CD4-positive, CD25-positive, alpha-beta regulatory T cell (primary cell): Measurements from ENCODE around the gene DMRTB1. TPM values are rescaled to one million over a fixed set of nuclear protein-coding genes. Genes with fewer than 3 reads are reported as not detected.

Source experiments
- ATAC-seq, 2 donors: fragments of 150-1000 bp; cut with Tn5 transposase; one replicate each; pipeline ENCODE4 v1.10.0; 2021; ENCODE audit warnings: low read depth in 2 of 2, moderate number of reproducible peaks in 2 of 2, moderate library complexity in 1 of 2
- DNase-seq, 3 donors: peaks; one replicate each; pipeline versions ENCODE4 v3.0.0 to v3.0.0-alpha.2; 2012 to 2022; ENCODE audit warnings: mixed read lengths in 1 of 3
- H3K27ac ChIP-seq: one replicate; pipeline ENCODE4 v1.7.0; 2013; ENCODE audit warnings: mild to moderate bottlenecking, low read length; ENCODE audit not compliant: insufficient read depth, poor library complexity, severe bottlenecking
- H3K27me3 ChIP-seq: one replicate; pipeline ENCODE4 v1.7.0; 2013; ENCODE audit warnings: low read length; ENCODE audit not compliant: control insufficient read depth, insufficient read depth
- H3K36me3 ChIP-seq: one replicate; pipeline ENCODE4 v1.7.0; 2013; ENCODE audit warnings: mild to moderate bottlenecking, low read length, moderate library complexity; ENCODE audit not compliant: control insufficient read depth, insufficient read depth
- H3K4me1 ChIP-seq: 2 replicates; pipeline ENCODE4 v1.7.0; 2013; ENCODE audit warnings: mild to moderate bottlenecking, low read length; ENCODE audit not compliant: insufficient read depth, control insufficient read depth, poor library complexity, severe bottlenecking
- H3K4me3 ChIP-seq: one replicate; pipeline ENCODE4 v1.7.0; 2013; ENCODE audit warnings: low read depth, mild to moderate bottlenecking, low read length, moderate library complexity
- H3K9me3 ChIP-seq, 2 experiments: 1 replicate in 1 of 2; 2 replicates in 1 of 2; pipeline ENCODE4 v1.7.0; 2013; ENCODE audit warnings: low read length in 2 of 2, mild to moderate bottlenecking in 1 of 2, moderate library complexity in 1 of 2; ENCODE audit not compliant: control insufficient read depth in 2 of 2
- H3K27ac Mint-ChIP-seq, 3 donors: one replicate each; pipeline ENCODE4 v1.8.0; 2020 to 2022; ENCODE audit warnings: mild to moderate bottlenecking in 3 of 3, mixed read lengths in 3 of 3, moderate library complexity in 2 of 3
- H3K27me3 Mint-ChIP-seq: one replicate; pipeline ENCODE4 v1.8.0; 2022; ENCODE audit warnings: mild to moderate bottlenecking, mixed read lengths
- H3K36me3 Mint-ChIP-seq: one replicate; pipeline ENCODE4 v1.8.0; 2020; ENCODE audit warnings: mixed read lengths
- H3K4me1 Mint-ChIP-seq, 4 donors: one replicate each; pipeline ENCODE4 v1.8.0; 2020 to 2022; ENCODE audit warnings: mixed read lengths in 4 of 4, mild to moderate bottlenecking in 1 of 4
- H3K4me3 Mint-ChIP-seq, 4 donors: one replicate each; pipeline ENCODE4 v1.8.0; 2020 to 2022; ENCODE audit warnings: mild to moderate bottlenecking in 4 of 4, mixed read lengths in 4 of 4, moderate library complexity in 3 of 4
- H3K9me3 Mint-ChIP-seq, 7 donors: one replicate each; pipeline ENCODE4 v1.8.0; 2020 to 2022; ENCODE audit warnings: mixed read lengths in 7 of 7, mild to moderate bottlenecking in 3 of 7, moderate library complexity in 2 of 7
- polyA plus RNA-seq, 4 donors: library from polyadenylated mRNA; unstranded; fragments of 300-500 nt; fragmentation: Illumina TruSeq; gene quantifications; one replicate each; pipeline ENCODE4 v1.2.3, GENCODE V29; 2021
- total RNA-seq: library from RNA; stranded (reverse); gene quantifications from one replicate; pipeline ENCODE4 v1.2.3, GENCODE V29; 2022

Gene DMRTB1
- total and polyA plus RNA-seq, 5 donors from 2014 or later: not detected

DNA sequence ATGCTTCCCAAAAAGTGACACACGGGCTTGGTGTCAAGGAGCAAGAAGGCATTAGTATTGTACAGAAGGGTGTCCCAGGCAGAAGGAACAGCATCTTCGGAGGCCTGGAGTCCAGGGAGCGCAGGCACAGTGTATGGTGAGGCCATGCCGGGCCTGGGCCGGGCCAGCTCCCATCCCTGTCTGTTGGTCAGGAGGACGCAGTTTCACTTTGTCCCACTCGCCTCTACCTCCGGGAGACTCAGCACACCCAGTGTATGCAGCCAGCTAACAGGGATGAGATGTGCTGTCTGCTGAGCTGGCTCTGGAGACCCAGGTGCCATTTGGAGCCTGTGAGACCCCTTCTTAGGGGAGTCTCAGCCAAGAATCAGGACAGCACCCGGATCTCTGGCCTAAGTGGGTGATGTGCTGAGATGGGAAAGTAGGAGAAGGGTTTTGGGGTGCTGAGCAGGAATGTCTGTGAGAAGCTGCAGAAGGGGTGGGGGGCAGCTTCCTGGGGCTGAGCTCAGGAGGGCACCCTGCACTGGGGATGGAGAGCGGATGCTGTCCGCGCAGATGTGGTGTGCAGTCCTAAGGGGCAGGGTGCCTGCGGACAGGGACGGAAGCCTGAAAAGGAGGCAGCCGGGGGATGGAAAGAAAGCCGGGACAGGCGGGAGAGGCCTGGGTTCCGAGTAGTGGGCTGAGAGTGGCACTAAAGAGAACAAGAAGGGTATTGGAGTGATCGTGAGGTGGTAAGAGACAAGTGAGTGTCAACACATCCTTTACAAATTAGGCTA is 25.7 kb downstream of the DMRTB1 start:
- no peaks in the 10 kb centered on the region for H3K36me3 Mint-ChIP-seq
- H3K4me3 Mint-ChIP-seq: no peak overlapping the region
- H3K27ac Mint-ChIP-seq: no peak overlapping the region
- H3K27me3 Mint-ChIP-seq: peaks cover 17% of the 10 kb centered on the region
- no peak overlapping the region for H3K27ac ChIP-seq
- no peaks in the 10 kb centered on the region for H3K9me3 ChIP-seq
- H3K36me3 ChIP-seq: no peaks in the 10 kb centered on the region
- H3K9me3 Mint-ChIP-seq: no peaks in the 10 kb centered on the region
- DNase-seq (no peak), ATAC-seq (no peak)
- peaks cover 0 to 6% (median 5%) of the 10 kb centered on the region in 4 donors for H3K4me1 Mint-ChIP-seq
- no peaks in the 10 kb centered on the region for H3K4me1 ChIP-seq
- no peaks in the 10 kb centered on the region for H3K27me3 ChIP-seq
- H3K4me3 ChIP-seq: no peak overlapping the region

DNA sequence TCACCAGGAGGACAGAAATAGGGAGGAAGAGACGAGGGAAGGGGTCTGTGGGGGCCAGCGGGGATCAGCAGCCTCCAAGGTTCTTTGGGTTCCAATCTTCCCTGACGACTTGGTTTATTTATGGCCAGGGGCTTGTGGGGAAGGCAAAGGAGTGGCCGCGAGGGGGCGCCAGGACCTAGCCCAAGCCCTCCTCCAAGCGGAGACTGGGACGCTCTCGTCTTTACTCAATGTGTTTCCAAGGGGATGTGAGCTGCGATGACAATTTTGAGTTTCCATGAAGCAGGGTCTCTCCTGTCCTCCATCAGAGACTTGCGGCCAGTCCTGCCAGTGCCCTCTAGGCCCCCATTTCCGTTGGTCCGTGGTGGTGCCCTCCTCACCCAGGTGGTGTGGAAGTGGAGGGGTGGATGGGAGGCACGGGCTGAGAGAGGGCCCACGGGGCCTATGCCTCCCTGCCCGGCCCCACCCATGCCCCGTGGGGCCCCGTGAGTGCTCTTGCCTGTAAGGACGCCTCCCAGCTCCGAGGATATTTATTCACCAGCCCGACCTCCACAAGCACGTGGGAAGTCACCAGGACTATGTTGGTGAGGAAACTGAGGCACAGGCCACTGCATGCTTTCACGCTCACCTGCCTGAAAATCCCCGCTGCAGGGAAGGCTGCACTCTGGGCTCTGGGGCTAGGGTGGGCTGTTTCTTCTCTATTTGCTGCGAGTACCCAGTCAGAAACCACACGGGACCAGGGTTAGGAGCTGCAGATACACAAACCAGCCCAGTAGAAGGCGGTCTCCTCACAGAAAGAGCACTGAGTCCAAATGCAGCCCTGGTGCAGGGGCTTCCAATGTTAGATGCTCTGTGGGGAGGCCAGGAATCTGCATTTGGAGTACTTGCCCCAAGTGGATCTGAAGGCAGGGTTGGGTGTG is 26.5 kb downstream of the DMRTB1 start:
- no peaks in the 10 kb centered on the region for H3K36me3 ChIP-seq
- H3K9me3 ChIP-seq: no peaks in the 10 kb centered on the region
- H3K4me3 ChIP-seq: no peak overlapping the region
- H3K4me3 Mint-ChIP-seq: no peak overlapping the region
- H3K36me3 Mint-ChIP-seq: no peaks in the 10 kb centered on the region
- H3K4me1 ChIP-seq: no peaks in the 10 kb centered on the region
- peaks cover 0 to 6% (median 5%) of the 10 kb centered on the region in 4 donors for H3K4me1 Mint-ChIP-seq
- ATAC-seq (peak; percentile 40 to 53), DNase-seq (peak; percentile 11 to 61 (median 23))
- no peaks in the 10 kb centered on the region for H3K27me3 ChIP-seq
- H3K9me3 Mint-ChIP-seq: no peaks in the 10 kb centered on the region
- H3K27me3 Mint-ChIP-seq: peaks cover 21% of the 10 kb centered on the region
- H3K27ac Mint-ChIP-seq: no peak overlapping the region
- no peak overlapping the region for H3K27ac ChIP-seq

- H3K27me3 Mint-ChIP-seq: peaks cover 21% of the 10 kb centered on the region
- Histone ChIP-seq H3K4me1 (no peaks in the 10 kb centered on the region), H3K36me3 (no peaks in the 10 kb centered on the region), H3K27me3 (no peaks in the 10 kb centered on the region), H3K9me3 (no peaks in the 10 kb centered on the region), H3K27ac (no peak overlapping the region), H3K4me3 (no peak overlapping the region)
- ATAC-seq: no peak
- H3K9me3 Mint-ChIP-seq: no peaks in the 10 kb centered on the region
- no peaks in the 10 kb centered on the region for H3K36me3 Mint-ChIP-seq
- peak overlapping the region in 2 of 3 donors; percentile 21 to 40 for H3K27ac Mint-ChIP-seq
- no peak overlapping the region for H3K4me3 Mint-ChIP-seq
- H3K4me1 Mint-ChIP-seq: peaks cover 0 to 6% (median 5%) of the 10 kb centered on the region in 4 donors
- no peak for DNase-seq
Measured at GRCh38 chr1:53486395-53487026, 27.3 kb downstream of the DMRTB1 start.

- Histone ChIP-seq H3K4me1 (no peaks in the 10 kb centered on the region), H3K9me3 (no peaks in the 10 kb centered on the region), H3K36me3 (no peaks in the 10 kb centered on the region), H3K27ac (no peak overlapping the region), H3K4me3 (no peak overlapping the region), H3K27me3 (peaks cover 1% of the 10 kb centered on the region)
- H3K4me1 Mint-ChIP-seq: peaks cover 0 to 5% (median 3%) of the 10 kb centered on the region in 4 donors
- no peaks in the 10 kb centered on the region for H3K9me3 Mint-ChIP-seq
- DNase-seq (no peak), ATAC-seq (no peak)
- H3K27me3 Mint-ChIP-seq: peaks cover 16% of the 10 kb centered on the region
- H3K27ac Mint-ChIP-seq: no peak overlapping the region
- no peaks in the 10 kb centered on the region for H3K36me3 Mint-ChIP-seq
- no peak overlapping the region for H3K4me3 Mint-ChIP-seq
Measured at GRCh38 chr1:53490351-53490750, 31.2 kb downstream of the DMRTB1 start.

- Mint-ChIP-seq H3K4me3 (no peak overlapping the region), H3K27me3 (no peaks in the 10 kb centered on the region), H3K36me3 (no peaks in the 10 kb centered on the region), H3K27ac (no peak overlapping the region), H3K9me3 (no peaks in the 10 kb centered on the region), H3K4me1 (no peaks in the 10 kb centered on the region)
- Histone ChIP-seq H3K27me3 (peaks cover 1% of the 10 kb centered on the region), H3K27ac (no peak overlapping the region), H3K4me1 (no peaks in the 10 kb centered on the region), H3K4me3 (no peak overlapping the region), H3K9me3 (no peaks in the 10 kb centered on the region), H3K36me3 (no peaks in the 10 kb centered on the region)
- ATAC-seq (no peak), DNase-seq (no peak)
Measured at GRCh38 chr1:53495633-53496345, 36.6 kb downstream of the DMRTB1 start.

- H3K4me1 Mint-ChIP-seq: no peaks in the 10 kb centered on the region
- no peaks in the 10 kb centered on the region for H3K9me3 ChIP-seq
- H3K36me3 Mint-ChIP-seq: no peaks in the 10 kb centered on the region
- H3K4me1 ChIP-seq: no peaks in the 10 kb centered on the region
- peak overlapping the region in 1 of 3 donors; percentile 5 for H3K27ac Mint-ChIP-seq
- H3K27me3 Mint-ChIP-seq: no peaks in the 10 kb centered on the region
- H3K4me3 ChIP-seq: no peak overlapping the region
- no peak overlapping the region for H3K27ac ChIP-seq
- H3K27me3 ChIP-seq: no peaks in the 10 kb centered on the region
- H3K9me3 Mint-ChIP-seq: no peaks in the 10 kb centered on the region
- ATAC-seq (no peak), DNase-seq (no peak)
- no peak overlapping the region for H3K4me3 Mint-ChIP-seq
- H3K36me3 ChIP-seq: no peaks in the 10 kb centered on the region
Measured at GRCh38 chr1:53498555-53499131, 39.4 kb downstream of the DMRTB1 start.
